GM12878 (cell line): Measurements from ENCODE around the gene VPS33B. TPM values are rescaled to one million over a fixed set of nuclear protein-coding genes. Genes with fewer than 3 reads are reported as not detected.

Experiments
- ATAC-seq: fragments of 200-7000 bp; cut with Tn5 transposase; 3 replicates; pipeline ENCODE4 v1.9.1; 2020; ENCODE audit warnings: mild to moderate bottlenecking, moderate library complexity
- BruUV-seq: library from RNA; stranded (reverse); fragments of 400-500 nt; replicated peaks from 2 replicates; lab custom pipeline; 2021; lab: Mats Ljungman, UMichigan
- CTCF ChIA-PET: fragments of 300-600 bp; sonication (Branson Sonifier 250); formaldehyde crosslinking; extraction: SDS; loops from one replicate; lab custom pipeline; 2021; ENCODE audit warnings: inconsistent platforms; lab: Yijun Ruan, JAX
- POLR2A ChIA-PET: fragments of 350-600 bp; formaldehyde crosslinking; extraction: SDS; loops from one replicate; lab custom pipeline; 2021; ENCODE audit warnings: inconsistent platforms; lab: Charles Lee
- RAD21 ChIA-PET: fragments of 300-600 bp; sonication (Branson Sonifier 250); formaldehyde crosslinking; loops from one replicate; lab custom pipeline; 2023; ENCODE audit warnings: antibody characterized with exemption; ENCODE audit not compliant: unreplicated experiment; lab: Charles Lee
- SMC1A ChIA-PET: fragments of 300-600 bp; sonication (Branson Sonifier 250); formaldehyde crosslinking; loops from one replicate; lab custom pipeline; 2023; ENCODE audit not compliant: unreplicated experiment, uncharacterized antibody; lab: Charles Lee
- DNase-seq: peaks from one replicate; pipeline ENCODE4 v3.0.0-alpha.2; 2011; ENCODE audit warnings: low read depth, low spot score
- FAIRE-seq: peaks from 3 replicates; lab custom pipeline; 2011; peaks lifted over from hg19 to GRCh38; lab: Jason Lieb, UNC
- H2AFZ ChIP-seq: 2 replicates; pipeline ENCODE4 v1.6.0; 2011; ENCODE audit warnings: low read depth, low read length, control low read depth; ENCODE audit not compliant: control insufficient read depth
- H3K27ac ChIP-seq: 2 replicates; pipeline ENCODE4 v1.5.1; 2011; ENCODE audit warnings: control low read depth; ENCODE audit not compliant: control insufficient read depth, insufficient read depth
- H3K27me3 ChIP-seq, 2 experiments: replicated peaks in 1 of 2; 2 replicates each; pipeline versions ENCODE4 v1.6.0 to v1.6.1; 2011; ENCODE audit warnings: low read length in 1 of 2; ENCODE audit not compliant: control insufficient read depth in 2 of 2, insufficient read depth in 2 of 2
- H3K36me3 ChIP-seq, 2 experiments: 2 replicates each; pipeline ENCODE4 v1.5.1; 2011; ENCODE audit warnings: low read length in 1 of 2; ENCODE audit not compliant: control insufficient read depth in 2 of 2, insufficient read depth in 2 of 2
- H3K4me1 ChIP-seq: 2 replicates; pipeline ENCODE4 v1.6.1; 2011; ENCODE audit warnings: mild to moderate bottlenecking, low read length, moderate library complexity, mixed read lengths; ENCODE audit not compliant: control insufficient read depth, insufficient read depth
- H3K4me2 ChIP-seq: 2 replicates; pipeline ENCODE4 v1.6.0; 2011; ENCODE audit warnings: control low read depth; ENCODE audit not compliant: control insufficient read depth, insufficient read depth
- H3K4me3 ChIP-seq: fragments of 200-600 bp; sonication (generic); 2 replicates; pipeline ENCODE4 v1.5.1; 2016
- H3K79me2 ChIP-seq: 2 replicates; pipeline ENCODE4 v1.6.0; 2011; ENCODE audit warnings: low read length; ENCODE audit not compliant: control insufficient read depth, insufficient read depth
- H3K9ac ChIP-seq: 2 replicates; pipeline ENCODE4 v1.8.0; 2011; ENCODE audit warnings: low read length, control low read depth, mixed read lengths; ENCODE audit not compliant: control insufficient read depth, insufficient read depth
- H3K9me3 ChIP-seq: replicated peaks from 3 replicates; pipeline ENCODE4 v1.5.1; 2011; ENCODE audit warnings: mild to moderate bottlenecking, low read length; ENCODE audit not compliant: control insufficient read depth, insufficient read depth
- H4K20me1 ChIP-seq: 2 replicates; pipeline ENCODE4 v1.6.0; 2011; ENCODE audit not compliant: control insufficient read depth, insufficient read depth
- CBX3 ChIP-seq: fragments of 200-600 bp; sonication (generic); IDR thresholded peaks from 2 replicates; pipeline ENCODE4 v1.6.1; 2016; ENCODE audit warnings: low read depth, borderline replicate concordance
- CHD1 ChIP-seq: IDR thresholded peaks from 2 replicates; pipeline ENCODE4 v1.6.1; 2012; ENCODE audit warnings: low read depth, low read length, improper control_type of control experiment
- EGR1 ChIP-seq, 2 experiments: IDR thresholded peaks; 1 replicate in 1 of 2; 2 replicates in 1 of 2; pipeline ENCODE4 v1.6.1; 2011 to 2012; ENCODE audit warnings: low read depth in 2 of 2, low read length in 2 of 2, borderline replicate concordance in 1 of 2, mild to moderate bottlenecking in 1 of 2, moderate library complexity in 1 of 2
- KDM1A ChIP-seq: fragments of 200-600 bp; sonication (generic); IDR thresholded peaks from 2 replicates; pipeline ENCODE4 v1.6.1; 2016; ENCODE audit warnings: borderline replicate concordance
- PAX5 ChIP-seq: IDR thresholded peaks from 2 replicates; pipeline ENCODE4 v1.6.1; 2011; ENCODE audit warnings: low read depth, low read length, borderline replicate concordance
- PML ChIP-seq: IDR thresholded peaks from 2 replicates; pipeline ENCODE4 v1.6.1; 2012; ENCODE audit warnings: low read length, inconsistent platforms
- RBBP5 ChIP-seq: fragments of 200-600 bp; sonication (generic); conservative IDR thresholded peaks from 2 replicates; pipeline ENCODE4 v1.6.1; 2016
- SIX5 ChIP-seq: IDR thresholded peaks from 2 replicates; pipeline ENCODE4 v1.6.1; 2011; ENCODE audit warnings: mild to moderate bottlenecking, low read depth, low read length, moderate library complexity; ENCODE audit not compliant: severe bottlenecking
- SREBF2 ChIP-seq: IDR thresholded peaks from 2 replicates; pipeline ENCODE4 v1.6.1; 2012; ENCODE audit warnings: mild to moderate bottlenecking, low read length
- TARDBP ChIP-seq: IDR thresholded peaks from 2 replicates; pipeline ENCODE4 v1.6.1; 2016; ENCODE audit warnings: borderline replicate concordance
- TCF3 ChIP-seq: IDR thresholded peaks from 2 replicates; pipeline ENCODE4 v1.6.1; 2012; ENCODE audit warnings: low read depth, mild to moderate bottlenecking, low read length, borderline replicate concordance; ENCODE audit not compliant: insufficient read depth
- TCF7 ChIP-seq: IDR thresholded peaks from 2 replicates; pipeline ENCODE4 v1.6.1; 2014; ENCODE audit warnings: antibody characterized with exemption, borderline replicate concordance
- ZNF274 ChIP-seq: IDR thresholded peaks from one replicate; pipeline ENCODE4 v1.8.0; 2011; ENCODE audit not compliant: insufficient read length, insufficient read depth
- WGBS: methylation state at CpG from one replicate; pipeline ENCODE4 v1.1.6; 2016; ENCODE audit warnings: low lambda C conversion rate; ENCODE audit not compliant: insufficient replicate concordance, insufficient coverage; ENCODE audit errors: missing lambda C conversion rate; 5-methylcytosine and 5-hydroxymethylcytosine counted together
- in situ Hi-C: fragments of 300-500 bp; cut with MboI; formaldehyde crosslinking; loops from 9 replicates; pipeline ENCODE4 v1.14.3; 2018; ENCODE audit warnings: mixed read lengths
- intact Hi-C: fragments of 100-400 bp; cut with micrococcal nuclease; formaldehyde crosslinking; loops from one replicate; pipeline ENCODE4 v1.14.2; 2022; ENCODE audit not compliant: unreplicated experiment
- polyA plus RNA-seq, 11 experiments: library from polyadenylated mRNA; depleted of rRNA in 4 of 11; unstranded in 6 of 11; stranded (reverse) in 5 of 11; fragments of >200 nt; fragmentation: Nextera tagmentation in 4 of 11; fragmentation: Illumina TruSeq in 1 of 11; extraction: Ambion mirVana in 4 of 11; extraction: Trizol in 1 of 11; gene quantifications; 1 replicate in 1 of 11; 2 replicates in 10 of 11; pipeline versions ENCODE4 v1.2.1 to v1.2.3, GENCODE V29; 2011 to 2016; ENCODE audit warnings: inconsistent platforms in 2 of 11, missing spikeins in 2 of 11, low read depth in 1 of 11
- total RNA-seq, 4 experiments: library from RNA; depleted of rRNA in 3 of 4; stranded (reverse); fragments of >200 nt in 3 of 4; fragmentation: Illumina TruSeq in 1 of 4; extraction: Trizol in 1 of 4; gene quantifications; 2 replicates each; pipeline versions ENCODE4 v1.2.1 to v1.2.3, GENCODE V29; 2013 to 2021
- TF ChIP-seq, protein P1 (sequence below): fragments of 450-650 bp; IDR thresholded peaks from 2 replicates; pipeline ENCODE4 v1.6.1; 2014; ENCODE audit warnings: mild to moderate bottlenecking
- TF ChIP-seq, protein P2 (sequence below): fragments of 450-650 bp; IDR thresholded peaks from 2 replicates; pipeline ENCODE4 v1.6.1; 2017; ENCODE audit warnings: mild to moderate bottlenecking, moderate library complexity

VPS33B gene
- total and polyA plus RNA-seq, 10 of the 15 experiments (the other 5 are each of a cell fraction or from before 2014, with no cell fraction given), result 11.4 to 21.5 (median 15.2) TPM

DNA sequence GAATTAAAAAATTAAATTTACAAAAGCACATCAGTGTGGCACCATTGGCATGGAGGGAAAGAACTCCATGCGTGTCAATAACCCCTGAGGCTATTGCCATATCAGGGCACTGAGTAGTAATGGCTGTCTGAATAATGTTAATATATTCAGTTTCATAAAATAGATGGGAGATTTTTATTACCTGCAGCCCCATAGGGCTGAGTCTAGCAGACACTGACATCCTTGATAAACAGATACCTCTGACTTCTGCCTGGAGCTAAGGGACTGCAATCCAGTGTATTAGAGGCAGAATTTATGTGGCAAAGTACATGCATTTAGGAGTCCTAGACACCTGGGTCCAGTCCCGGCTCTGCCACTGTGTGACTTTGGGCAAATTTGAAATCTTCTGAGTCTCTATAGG is 38.8 kb upstream of the VPS33B start:
- Histone ChIP-seq H3K36me3 (no peaks in the 10 kb centered on the region), H3K79me2 (no peaks in the 10 kb centered on the region), H3K4me1 (no peaks in the 10 kb centered on the region), H3K27ac (no peak overlapping the region), H3K4me2 (no peak overlapping the region), H3K9ac (no peak overlapping the region), H4K20me1 (no peaks in the 10 kb centered on the region), H3K27me3 (no peaks in the 10 kb centered on the region), H3K4me3 (no peak overlapping the region), H2AFZ (no peak overlapping the region), H3K9me3 (no peaks in the 10 kb centered on the region; the same call in 2 of the 3 replicates)
- ChIA-PET CTCF (no interaction called here), SMC1A (no interaction called here), RAD21 (no interaction called here), POLR2A (no interaction called here)
- FAIRE-seq, result no peak
- 85% methylated on average over 2 of the region's 2 CpGs for WGBS
- intact Hi-C loops (no loop called here), in situ Hi-C loops (no loop called here)
- no TSS peak for BruUV-seq
- DNase-seq, result no peak
- no peak for ATAC-seq
- TF ChIP-seq RBBP5 (no peak), PML (no peak), SREBF2 (no peak), ZNF274 (no peak), TCF3 (no peak), CBX3 (no peak), SIX5 (no peak), EGR1 (IDR thresholded peaks at IDR 0.05; ENCODE audit: borderline replicate concordance in 1 of 2, low read depth in 2 of 2, low read length in 2 of 2) (no peak), KDM1A (no peak), TCF7 (no peak), PAX5 (no peak), TARDBP (no peak), CHD1 (no peak)
- TF ChIP-seq, protein P1, sequence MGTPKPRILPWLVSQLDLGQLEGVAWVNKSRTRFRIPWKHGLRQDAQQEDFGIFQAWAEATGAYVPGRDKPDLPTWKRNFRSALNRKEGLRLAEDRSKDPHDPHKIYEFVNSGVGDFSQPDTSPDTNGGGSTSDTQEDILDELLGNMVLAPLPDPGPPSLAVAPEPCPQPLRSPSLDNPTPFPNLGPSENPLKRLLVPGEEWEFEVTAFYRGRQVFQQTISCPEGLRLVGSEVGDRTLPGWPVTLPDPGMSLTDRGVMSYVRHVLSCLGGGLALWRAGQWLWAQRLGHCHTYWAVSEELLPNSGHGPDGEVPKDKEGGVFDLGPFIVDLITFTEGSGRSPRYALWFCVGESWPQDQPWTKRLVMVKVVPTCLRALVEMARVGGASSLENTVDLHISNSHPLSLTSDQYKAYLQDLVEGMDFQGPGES, result no peak
- TF ChIP-seq, protein P2, sequence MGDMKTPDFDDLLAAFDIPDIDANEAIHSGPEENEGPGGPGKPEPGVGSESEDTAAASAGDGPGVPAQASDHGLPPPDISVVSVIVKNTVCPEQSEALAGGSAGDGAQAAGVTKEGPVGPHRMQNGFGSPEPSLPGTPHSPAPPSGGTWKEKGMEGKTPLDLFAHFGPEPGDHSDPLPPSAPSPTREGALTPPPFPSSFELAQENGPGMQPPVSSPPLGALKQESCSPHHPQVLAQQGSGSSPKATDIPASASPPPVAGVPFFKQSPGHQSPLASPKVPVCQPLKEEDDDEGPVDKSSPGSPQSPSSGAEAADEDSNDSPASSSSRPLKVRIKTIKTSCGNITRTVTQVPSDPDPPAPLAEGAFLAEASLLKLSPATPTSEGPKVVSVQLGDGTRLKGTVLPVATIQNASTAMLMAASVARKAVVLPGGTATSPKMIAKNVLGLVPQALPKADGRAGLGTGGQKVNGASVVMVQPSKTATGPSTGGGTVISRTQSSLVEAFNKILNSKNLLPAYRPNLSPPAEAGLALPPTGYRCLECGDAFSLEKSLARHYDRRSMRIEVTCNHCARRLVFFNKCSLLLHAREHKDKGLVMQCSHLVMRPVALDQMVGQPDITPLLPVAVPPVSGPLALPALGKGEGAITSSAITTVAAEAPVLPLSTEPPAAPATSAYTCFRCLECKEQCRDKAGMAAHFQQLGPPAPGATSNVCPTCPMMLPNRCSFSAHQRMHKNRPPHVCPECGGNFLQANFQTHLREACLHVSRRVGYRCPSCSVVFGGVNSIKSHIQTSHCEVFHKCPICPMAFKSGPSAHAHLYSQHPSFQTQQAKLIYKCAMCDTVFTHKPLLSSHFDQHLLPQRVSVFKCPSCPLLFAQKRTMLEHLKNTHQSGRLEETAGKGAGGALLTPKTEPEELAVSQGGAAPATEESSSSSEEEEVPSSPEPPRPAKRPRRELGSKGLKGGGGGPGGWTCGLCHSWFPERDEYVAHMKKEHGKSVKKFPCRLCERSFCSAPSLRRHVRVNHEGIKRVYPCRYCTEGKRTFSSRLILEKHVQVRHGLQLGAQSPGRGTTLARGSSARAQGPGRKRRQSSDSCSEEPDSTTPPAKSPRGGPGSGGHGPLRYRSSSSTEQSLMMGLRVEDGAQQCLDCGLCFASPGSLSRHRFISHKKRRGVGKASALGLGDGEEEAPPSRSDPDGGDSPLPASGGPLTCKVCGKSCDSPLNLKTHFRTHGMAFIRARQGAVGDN, result no peak
